AG10803 (cell line): ENCODE results near the gene KCNQ1.

ENCODE experiments used
- DNase-seq: peaks from one replicate; pipeline ENCODE4 v3.0.0; 2010; ENCODE audit warnings: low read depth
- H3K4me3 ChIP-seq: 2 replicates; pipeline ENCODE4 v1.5.1; 2011; ENCODE audit warnings: mild to moderate bottlenecking, low read length, control low read depth
- CTCF ChIP-seq: conservative IDR thresholded peaks from 2 replicates; pipeline ENCODE4 v1.5.1; 2011; ENCODE audit warnings: mild to moderate bottlenecking, low read length, control low read depth, inconsistent platforms

KCNQ1 gene

GRCh38 chr11:2570841-2571597, 126.2 kb downstream of the KCNQ1 start:
- DNase-seq = no peak
- no peak for TF ChIP-seq CTCF
- H3K4me3 ChIP-seq = no peak overlapping the region

- no peak overlapping the region for H3K4me3 ChIP-seq
- TF ChIP-seq CTCF = no peak
- DNase-seq = no peak
Measured at GRCh38 chr11:2571598-2572281, 126.9 kb downstream of the KCNQ1 start.

GRCh38 chr11:2572491-2573239, 127.9 kb downstream of the KCNQ1 start:
- TF ChIP-seq CTCF = no peak
- no peak for DNase-seq
- no peak overlapping the region for H3K4me3 ChIP-seq

- DNase-seq = no peak
- no peak overlapping the region for H3K4me3 ChIP-seq
- TF ChIP-seq CTCF = no peak
Measured at GRCh38 chr11:2573240-2574042, 128.6 kb downstream of the KCNQ1 start.

GRCh38 chr11:2574043-2574552, 129.3 kb downstream of the KCNQ1 start:
- no peak overlapping the region for H3K4me3 ChIP-seq
- no peak for TF ChIP-seq CTCF
- DNase-seq = no peak
